ENCODE data around the gene OR6M1.

Gene OR6M1

GRCh38 chr11:123796226-123796625 lies 9.9 kb downstream of the OR6M1 start:
- in situ Hi-C loops (cut with HindIII; ENCODE audit: low sequenced_read_pairs), result no loop called here
- DNase-seq (ENCODE audit: low read depth), result no peak
- TF ChIP-seq CTCF (IDR thresholded peaks at IDR 0.05; ENCODE audit: low read depth, low read length, missing control alignments), result no peak
- no peak overlapping the region for H3K4me3 ChIP-seq (ENCODE audit: low read depth, low read length)

- H3K4me3 ChIP-seq (ENCODE audit: low read depth, low read length), result no peak overlapping the region
- no peak for DNase-seq (ENCODE audit: low read depth)
- TF ChIP-seq CTCF (IDR thresholded peaks at IDR 0.05; ENCODE audit: low read depth, low read length, missing control alignments), result no peak
- in situ Hi-C loops (cut with HindIII; ENCODE audit: low sequenced_read_pairs), result no loop called here
Observed at GRCh38 chr11:123783536-123783935, 22.6 kb downstream of the OR6M1 start.

DNA sequence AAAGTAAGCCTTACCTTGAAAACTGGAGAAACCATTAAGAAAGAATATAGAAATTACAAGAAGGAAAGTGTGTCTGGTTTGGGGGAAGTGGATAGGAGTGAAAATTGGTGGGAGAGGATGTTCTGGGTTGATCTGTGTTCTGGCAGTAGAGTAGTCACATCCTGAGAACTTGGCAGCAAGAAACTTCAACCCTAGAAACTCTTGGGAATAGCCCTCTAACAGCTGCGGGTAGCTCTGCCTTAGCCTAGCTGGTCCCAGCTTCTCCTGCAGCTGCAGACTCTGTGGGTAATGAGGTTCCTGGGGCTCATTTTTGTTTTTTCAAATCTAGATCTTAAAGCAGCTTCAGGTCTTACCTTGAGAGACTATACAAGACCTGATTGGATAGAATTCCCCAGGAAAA lies 27.6 kb downstream of the OR6M1 start:
- H3K4me3 ChIP-seq (ENCODE audit: low read depth, low read length), result no peak overlapping the region
- no peak for TF ChIP-seq CTCF (IDR thresholded peaks at IDR 0.05; ENCODE audit: low read depth, low read length, missing control alignments)
- no peak for DNase-seq (ENCODE audit: low read depth)
- in situ Hi-C loops (cut with HindIII; ENCODE audit: low sequenced_read_pairs), result no loop called here

- TF ChIP-seq CTCF (IDR thresholded peaks at IDR 0.05; ENCODE audit: low read depth, low read length, missing control alignments), result no peak
- no peak for DNase-seq (ENCODE audit: low read depth)
- in situ Hi-C loops (cut with HindIII; ENCODE audit: low sequenced_read_pairs), result no loop called here
- H3K4me3 ChIP-seq (ENCODE audit: low read depth, low read length), result no peak overlapping the region
Observed at GRCh38 chr11:123775715-123776549, 30.2 kb downstream of the OR6M1 start.

DNA sequence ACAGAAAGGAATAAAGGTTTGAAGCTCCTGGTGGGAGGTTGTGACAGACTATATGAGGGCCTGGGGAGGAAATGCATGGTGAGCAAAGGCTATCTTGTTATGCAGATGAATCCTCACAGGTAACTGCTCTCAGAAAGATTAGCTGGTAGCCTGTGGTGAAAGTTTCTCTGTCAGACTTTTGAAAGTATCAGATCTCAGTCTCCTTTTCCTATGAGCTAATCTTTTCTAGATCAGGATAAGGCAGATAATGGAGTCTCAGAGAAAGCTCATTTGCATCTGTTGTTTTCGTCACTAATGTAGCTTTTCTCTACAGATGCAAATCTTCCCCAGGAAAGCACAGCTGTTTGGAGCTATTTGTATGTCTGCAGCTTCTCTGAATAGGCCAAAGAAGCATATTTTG lies 30.9 kb downstream of the OR6M1 start:
- TF ChIP-seq CTCF (IDR thresholded peaks at IDR 0.05; ENCODE audit: low read depth, low read length, missing control alignments), result no peak
- H3K4me3 ChIP-seq (ENCODE audit: low read depth, low read length), result no peak overlapping the region
- in situ Hi-C loops (cut with HindIII; ENCODE audit: low sequenced_read_pairs), result no loop called here
- DNase-seq (ENCODE audit: low read depth), result no peak

DNA sequence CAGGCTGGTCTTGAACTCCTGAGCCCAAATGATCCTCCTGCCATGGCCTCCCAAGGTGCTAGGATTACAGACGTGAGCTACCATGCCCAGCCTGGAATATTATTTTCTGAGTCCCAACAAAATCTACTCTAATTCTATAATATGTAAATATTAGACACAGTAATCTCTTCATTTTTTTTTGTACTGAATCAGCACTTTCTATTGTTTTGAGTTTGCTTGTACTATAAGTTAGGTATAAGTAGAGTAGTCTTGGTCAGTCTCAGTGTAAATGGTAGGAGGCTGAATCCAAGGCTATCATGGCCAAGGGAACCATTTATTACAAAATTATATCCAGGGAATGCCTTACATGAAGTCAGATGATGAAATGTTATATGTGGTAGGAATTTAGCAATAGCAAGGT lies 32.2 kb downstream of the OR6M1 start:
- in situ Hi-C loops (cut with HindIII; ENCODE audit: low sequenced_read_pairs), result no loop called here

More for the DNA sequence above, 32.2 kb downstream of the OR6M1 start:
- DNase-seq (ENCODE audit: low read depth), result no peak
- H3K4me3 ChIP-seq (ENCODE audit: low read depth, low read length), result no peak overlapping the region
- TF ChIP-seq CTCF (IDR thresholded peaks at IDR 0.05; ENCODE audit: low read depth, low read length, missing control alignments), result no peak

Measured in astrocyte of the cerebellum (primary cell).